SK-N-SH (cell line): ENCODE results near the gene SLC2A4. TPM values are rescaled to one million over a fixed set of nuclear protein-coding genes. Genes with fewer than 3 reads are reported as not detected.

Experiments used
- CTCF ChIA-PET: fragments of 300-600, 350-600 bp; formaldehyde crosslinking; extraction: SDS; loops from one replicate; lab custom pipeline; 2021; lab: Yijun Ruan, JAX
- POLR2A ChIA-PET: fragments of 350-600 bp; sonication (Branson Sonifier 250); formaldehyde crosslinking; extraction: SDS; loops from one replicate; lab custom pipeline; 2020; ENCODE audit warnings: antibody characterized with exemption, inconsistent platforms; lab: Yijun Ruan, JAX
- DNase-seq: peaks from one replicate; pipeline ENCODE4 v3.0.0; 2012
- H2AFZ ChIP-seq: fragments of 200-600 bp; sonication (generic); 2 replicates; pipeline ENCODE4 v1.8.1; 2016; ENCODE audit warnings: antibody characterized with exemption, mild to moderate bottlenecking, low read depth
- H3F3A ChIP-seq: fragments of 200-600 bp; sonication (generic); replicated peaks from 2 replicates; pipeline ENCODE3; 2016; ENCODE audit warnings: antibody characterized with exemption, mild to moderate bottlenecking; ENCODE audit not compliant: insufficient read depth
- H3K27ac ChIP-seq, 2 experiments: fragments of 200-500 bp in 1 of 2; fragments of 200-600 bp in 1 of 2; sonication (Bioruptor generic) in 1 of 2; sonication (generic), shearing (Covaris generic) in 1 of 2; 2 replicates each; pipeline versions ENCODE4 v1.5.1 to v1.6.1; 2014 to 2016; ENCODE audit warnings: low read depth in 2 of 2, inconsistent platforms in 1 of 2, low read length in 1 of 2, mild to moderate bottlenecking in 1 of 2, mixed read lengths in 1 of 2
- H3K27me3 ChIP-seq: fragments of 200-600 bp; sonication (generic), shearing (Covaris generic); 2 replicates; pipeline ENCODE4 v1.6.1; 2016; ENCODE audit warnings: mixed run types; ENCODE audit not compliant: insufficient read depth
- H3K36me3 ChIP-seq, 2 experiments: fragments of 200-500 bp in 1 of 2; fragments of 200-600 bp in 1 of 2; sonication (Bioruptor generic) in 1 of 2; sonication (generic) in 1 of 2; replicated peaks in 1 of 2; 2 replicates each; pipeline versions ENCODE3 to v1.5.1; 2014 to 2016; ENCODE audit warnings: low read length in 1 of 2, mild to moderate bottlenecking in 1 of 2; ENCODE audit not compliant: insufficient read depth in 2 of 2, control insufficient read depth in 1 of 2
- H3K4me1 ChIP-seq, 2 experiments: fragments of 200-500 bp in 1 of 2; fragments of 200-600 bp in 1 of 2; sonication (Bioruptor generic) in 1 of 2; sonication (generic), shearing (Covaris generic) in 1 of 2; 2 replicates each; pipeline versions ENCODE4 v1.5.1 to v1.6.1; 2014 to 2016; ENCODE audit warnings: low read depth in 1 of 2, low read length in 1 of 2, mixed run types in 1 of 2; ENCODE audit not compliant: insufficient read depth in 2 of 2, control insufficient read depth in 1 of 2
- H3K4me2 ChIP-seq: fragments of 200-600 bp; sonication (generic), shearing (Covaris generic); 2 replicates; pipeline ENCODE4 v1.6.1; 2017; ENCODE audit warnings: mixed run types
- H3K4me3 ChIP-seq, 2 experiments: fragments of 200-500 bp in 1 of 2; fragments of 200-600 bp in 1 of 2; sonication (Bioruptor generic) in 1 of 2; sonication (generic), shearing (Covaris generic) in 1 of 2; 2 replicates each; pipeline versions ENCODE4 v1.5.1 to v1.8.1; 2014 to 2016; ENCODE audit warnings: low read depth in 2 of 2, inconsistent platforms in 1 of 2, low read length in 1 of 2, mild to moderate bottlenecking in 1 of 2, mixed read lengths in 1 of 2, moderate library complexity in 1 of 2
- H3K79me2 ChIP-seq: fragments of 200-600 bp; sonication (generic); 2 replicates; pipeline ENCODE4 v1.8.1; 2017; ENCODE audit warnings: mild to moderate bottlenecking; ENCODE audit not compliant: insufficient read depth
- H3K9ac ChIP-seq: fragments of 200-600 bp; sonication (generic); 2 replicates; pipeline ENCODE4 v1.6.1; 2017; ENCODE audit warnings: mixed run types
- H3K9me2 ChIP-seq: fragments of 200-600 bp; sonication (generic); 2 replicates; pipeline ENCODE4 v1.6.1; 2017; ENCODE audit warnings: mixed run types
- H3K9me3 ChIP-seq: fragments of 200-600 bp; sonication (generic); 2 replicates; pipeline ENCODE4 v1.6.1; 2017; ENCODE audit warnings: mixed run types, mild to moderate bottlenecking, moderate library complexity
- H4K20me1 ChIP-seq: fragments of 200-600 bp; sonication (generic); 2 replicates; pipeline ENCODE4 v1.6.1; 2017; ENCODE audit warnings: mild to moderate bottlenecking, mixed run types; ENCODE audit not compliant: insufficient read depth
- CHD2 ChIP-seq: fragments of 150-350 bp; IDR thresholded peaks from 2 replicates; pipeline ENCODE4 v1.6.1; 2018; ENCODE audit warnings: low read length; ENCODE audit not compliant: partially characterized antibody
- ELF1 ChIP-seq: IDR thresholded peaks from 2 replicates; pipeline ENCODE4 v1.4.0; 2012
- EP300 ChIP-seq, 2 experiments: IDR thresholded peaks; 2 replicates each; pipeline versions ENCODE4 v1.4.0 to v1.6.1; 2012; ENCODE audit warnings: borderline replicate concordance in 1 of 2, low read depth in 1 of 2, low read length in 1 of 2
- GABPA ChIP-seq: IDR thresholded peaks from 2 replicates; pipeline ENCODE4 v1.4.0; 2012; ENCODE audit warnings: low read depth, mild to moderate bottlenecking
- GATA2 ChIP-seq: sonication (generic); formaldehyde crosslinking; IDR thresholded peaks from 2 replicates; pipeline ENCODE4 v1.5.0; 2020; ENCODE audit warnings: mild to moderate bottlenecking, missing genetic modification reagents
- MAX ChIP-seq: IDR thresholded peaks from 2 replicates; pipeline ENCODE4 v1.4.0; 2012; ENCODE audit warnings: low read depth
- NRF1 ChIP-seq: IDR thresholded peaks from 2 replicates; pipeline ENCODE4 v1.6.1; 2012; ENCODE audit warnings: low read depth, mild to moderate bottlenecking, low read length
- PBX3 ChIP-seq: IDR thresholded peaks from 2 replicates; pipeline ENCODE4; 2012
- POLR2AphosphoS5 ChIP-seq: IDR thresholded peaks from 2 replicates; pipeline ENCODE4 v1.6.1; 2012; ENCODE audit warnings: low read depth, low read length
- SIN3A ChIP-seq: IDR thresholded peaks from 2 replicates; pipeline ENCODE4 v1.6.1; 2012; ENCODE audit warnings: low read depth, mild to moderate bottlenecking, low read length, moderate library complexity, borderline replicate concordance
- TAF1 ChIP-seq: IDR thresholded peaks from 2 replicates; pipeline ENCODE4 v1.6.1; 2012; ENCODE audit warnings: low read depth, mild to moderate bottlenecking, low read length, moderate library complexity, borderline replicate concordance
- TEAD4 ChIP-seq: IDR thresholded peaks from 2 replicates; pipeline ENCODE4 v1.4.0; 2012; ENCODE audit warnings: mild to moderate bottlenecking, borderline replicate concordance; ENCODE audit not compliant: insufficient read depth
- YY1 ChIP-seq: IDR thresholded peaks from 2 replicates; pipeline ENCODE4 v1.4.0; 2012; ENCODE audit warnings: low read depth, mild to moderate bottlenecking
- WGBS: methylation state at CpG from one replicate; pipeline ENCODE4 v1.1.6; 2017; ENCODE audit warnings: low lambda C conversion rate; 5-methylcytosine and 5-hydroxymethylcytosine counted together
- polyA plus RNA-seq, 3 experiments: library from polyadenylated mRNA; depleted of rRNA; stranded (reverse); fragments of >200 nt; gene quantifications; 2 replicates each; pipeline ENCODE4 v1.2.3, GENCODE V29; 2012
- TF ChIP-seq, protein P1 (sequence below): IDR thresholded peaks from 2 replicates; pipeline ENCODE4 v1.4.0; 2012; ENCODE audit warnings: low read depth, borderline replicate concordance

The SLC2A4 gene
- polyA plus RNA-seq, 1 of the 3 experiments (the other 2 are of a cell fraction) = 0.44 TPM

DNA sequence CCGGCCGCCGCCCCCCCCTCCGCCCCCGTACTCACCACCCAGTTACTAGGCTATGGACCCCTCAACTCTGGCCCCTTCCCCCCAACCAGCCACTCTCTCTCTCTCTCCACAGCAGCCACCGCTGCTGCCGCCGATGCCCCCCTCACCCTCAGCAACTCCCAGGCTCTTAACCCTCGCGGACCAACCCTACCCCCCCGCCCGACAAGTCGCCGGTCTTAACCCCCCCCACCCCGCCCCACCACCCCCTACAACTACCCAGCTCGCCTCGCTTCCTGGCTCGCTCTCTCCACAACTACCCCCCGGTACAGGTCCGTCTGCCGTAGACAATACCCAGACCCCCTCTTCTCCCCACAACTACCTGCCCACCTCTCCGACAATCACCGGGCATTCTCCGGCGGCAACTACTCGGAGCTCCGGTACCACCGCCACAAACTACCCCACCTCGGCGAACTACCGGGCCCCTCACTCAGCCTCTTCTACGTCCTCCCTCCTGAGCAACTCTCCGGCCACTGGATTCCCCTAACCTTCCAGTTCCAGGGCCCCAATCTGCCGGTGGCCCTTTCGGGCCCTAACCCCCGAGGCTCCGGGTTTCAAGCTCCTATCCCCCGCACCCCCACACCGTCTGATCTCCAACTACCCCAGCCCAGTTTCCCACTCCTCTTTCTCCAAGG is 43.0 kb upstream of the SLC2A4 start:
- Histone ChIP-seq H3K9me2 (no peaks in the 10 kb centered on the region), H3K27ac (peak overlapping the region; percentile 75 to 97), H4K20me1 (peaks cover 7% of the 10 kb centered on the region; the same call in 1 of the 2 replicates), H3K9me3 (no peaks in the 10 kb centered on the region), H3K27me3 (no peaks in the 10 kb centered on the region), H3K9ac (peak overlapping the region; percentile 96), H3K36me3 (peaks cover 30 to 43% of the 10 kb centered on the region in 2 experiments), H3K4me2 (peak overlapping the region; percentile 83), H3K4me3 (peak overlapping the region; percentile 88 to 99), H3F3A (peaks cover 54% of the 10 kb centered on the region), H2AFZ (no peak overlapping the region), H3K4me1 (peaks cover 36 to 41% of the 10 kb centered on the region in 2 experiments)
- ChIA-PET CTCF (interaction anchor here (1.0 to 5.6 kb wide), 3 partner anchors 18 to 58 kb away, joined by 3 to 35 read pairs (median 26); partner anchors contain the start of genes ACADVL, DLG4 and SLC2A4), POLR2A (interaction anchor here (0.7 to 1.7 kb wide), 3 partner anchors 18 to 54 kb away, joined by 3 to 6 read pairs (median 6); no protein-coding TSS in a partner anchor)
- 1% methylated on average over 39 of the region's 39 CpGs for WGBS
- no peak for DNase-seq
- TF ChIP-seq TAF1 (0 out of 2 replicates have a peak, but pooled peaks have one; percentile 16), SIN3A (no peak)
- TF ChIP-seq, all 33 proteins: peak for 1
- peaks cover 81% of the 10 kb centered on the region for H3K79me2 ChIP-seq

DNA sequence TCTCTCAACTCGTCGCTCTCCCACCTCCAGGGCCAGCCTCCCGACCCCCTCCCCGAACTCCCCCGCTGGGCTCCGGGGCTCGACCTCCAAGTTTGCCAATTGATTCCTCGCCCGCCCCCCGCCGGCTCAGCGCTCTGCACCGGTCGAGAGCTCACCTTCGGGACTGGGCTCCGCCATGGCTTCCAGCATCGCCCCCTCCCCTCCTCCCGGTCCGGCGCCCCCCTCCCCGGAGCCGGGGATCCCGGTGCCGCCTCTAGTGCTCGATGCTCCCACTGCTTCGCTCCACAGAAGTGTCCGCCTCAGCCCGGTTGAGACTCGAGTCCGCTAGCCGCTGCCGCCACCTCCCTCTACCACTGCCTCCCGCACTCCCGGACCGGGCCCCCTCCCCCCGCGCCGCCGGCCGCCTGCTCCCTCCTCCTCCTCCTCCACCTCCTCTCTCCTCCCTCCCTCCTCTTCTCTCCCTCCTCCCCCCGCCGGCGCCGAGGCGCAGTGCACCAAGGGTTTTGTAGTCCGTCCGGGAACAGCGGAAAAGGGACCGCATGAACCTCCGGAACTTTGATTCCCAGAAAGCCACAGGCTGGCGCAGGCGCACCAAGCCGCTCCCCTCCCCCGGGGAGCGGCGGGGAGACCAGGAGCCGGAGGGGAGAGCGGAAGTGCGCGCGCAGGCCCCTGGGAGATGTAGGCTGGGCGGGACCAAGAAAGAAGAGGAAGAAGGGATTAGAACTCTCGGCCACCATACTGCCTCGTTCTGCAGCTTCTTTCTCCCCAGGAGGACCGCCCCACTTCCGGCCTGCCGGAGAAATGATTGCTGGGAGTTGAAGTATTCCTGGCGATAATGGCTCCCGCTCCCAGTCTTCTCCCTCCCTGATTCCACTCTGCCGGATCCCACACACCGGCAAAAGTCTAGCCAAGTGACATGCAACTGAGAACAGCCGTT is 42.2 kb upstream of the SLC2A4 start, which contains the start of gene PHF23:
TSS of gene PHF23 (minus strand) at position 367 of the 937 bp plus-strand sequence. CDS start at position 189, 178 bp downstream.
- TF ChIP-seq MAX (peak; percentile 67), NRF1 (peak; percentile 98), TAF1 (peak; percentile 74), POLR2AphosphoS5 (peak; percentile 56; the same call in 1 of the 2 replicates), YY1 (peak; percentile 85), GABPA (peak; percentile 91), ELF1 (peak; percentile 94), GATA2 (CRISPR knock-in tag) (no peak), PBX3 (peak; percentile 10; the same call in 1 of the 2 replicates), EP300 (IDR thresholded peaks at IDR 0.05; ENCODE audit: borderline replicate concordance in 1 of 2, low read depth in 1 of 2, low read length in 1 of 2) (no peak), CHD2 (peak; percentile 79), TEAD4 (no peak)
- TF ChIP-seq, protein P1, sequence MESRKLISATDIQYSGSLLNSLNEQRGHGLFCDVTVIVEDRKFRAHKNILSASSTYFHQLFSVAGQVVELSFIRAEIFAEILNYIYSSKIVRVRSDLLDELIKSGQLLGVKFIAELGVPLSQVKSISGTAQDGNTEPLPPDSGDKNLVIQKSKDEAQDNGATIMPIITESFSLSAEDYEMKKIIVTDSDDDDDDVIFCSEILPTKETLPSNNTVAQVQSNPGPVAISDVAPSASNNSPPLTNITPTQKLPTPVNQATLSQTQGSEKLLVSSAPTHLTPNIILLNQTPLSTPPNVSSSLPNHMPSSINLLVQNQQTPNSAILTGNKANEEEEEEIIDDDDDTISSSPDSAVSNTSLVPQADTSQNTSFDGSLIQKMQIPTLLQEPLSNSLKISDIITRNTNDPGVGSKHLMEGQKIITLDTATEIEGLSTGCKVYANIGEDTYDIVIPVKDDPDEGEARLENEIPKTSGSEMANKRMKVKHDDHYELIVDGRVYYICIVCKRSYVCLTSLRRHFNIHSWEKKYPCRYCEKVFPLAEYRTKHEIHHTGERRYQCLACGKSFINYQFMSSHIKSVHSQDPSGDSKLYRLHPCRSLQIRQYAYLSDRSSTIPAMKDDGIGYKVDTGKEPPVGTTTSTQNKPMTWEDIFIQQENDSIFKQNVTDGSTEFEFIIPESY = peak; percentile 57; the same call in 1 of the 2 replicates
- Histone ChIP-seq H3K27me3 (no peaks in the 10 kb centered on the region), H3K9me3 (no peaks in the 10 kb centered on the region), H3K9me2 (no peaks in the 10 kb centered on the region), H3K27ac (peak within 1 kb of the TSS; percentile 75 to 99), H3F3A (peaks cover 60% of the 10 kb centered on the region), H3K4me2 (peak within 1 kb of the TSS; percentile 83), H3K79me2 (peaks cover 75% of the 10 kb centered on the region), H4K20me1 (peaks cover 7% of the 10 kb centered on the region; the same call in 1 of the 2 replicates), H2AFZ (no peak within 1 kb of the TSS), H3K4me3 (peak within 1 kb of the TSS; percentile 88 to 99), H3K4me1 (peaks cover 36 to 41% of the 10 kb centered on the region in 2 experiments), H3K9ac (peak within 1 kb of the TSS; percentile 97), H3K36me3 (peaks cover 30 to 50% of the 10 kb centered on the region in 2 experiments)
- ChIA-PET POLR2A (interaction anchor here (0.6 to 1.7 kb wide), 6 partner anchors 10 to 25 kb away, joined by 3 to 7 read pairs (median 5); partner anchors contain the start of genes CTDNEP1 and ELP5), CTCF (interaction anchor here (1.0 to 5.6 kb wide), 3 partner anchors 19 to 57 kb away, joined by 3 to 35 read pairs (median 26); partner anchors contain the start of genes ACADVL, DLG4 and SLC2A4)
- 2% methylated on average over 59 of the region's 72 CpGs for WGBS
- peak; percentile 94 for DNase-seq
